Upper lobe of right lung (tissue), 1 donor: ENCODE results near the gene SMIM35. TPM values are rescaled to one million over a fixed set of nuclear protein-coding genes. Genes with fewer than 3 reads are reported as not detected.

Experiments used
- ATAC-seq: fragments of 200-7000 bp; cut with Tn5 transposase; one replicate; pipeline ENCODE4 v1.9.1; 2020; ENCODE audit warnings: mild to moderate bottlenecking, moderate library complexity
- DNase-seq: peaks from one replicate; pipeline ENCODE4 v3.0.0-alpha.2; 2020
- H3K27ac ChIP-seq: fragments of 200-600 bp; one replicate; pipeline ENCODE4 v1.8.0; 2022
- H3K27me3 ChIP-seq: fragments of 200-600 bp; one replicate; pipeline ENCODE4 v1.8.0; 2022; ENCODE audit warnings: mild to moderate bottlenecking
- H3K36me3 ChIP-seq: fragments of 200-600 bp; one replicate; pipeline ENCODE4 v1.8.0; 2022
- H3K4me1 ChIP-seq: fragments of 200-600 bp; one replicate; pipeline ENCODE4 v1.8.0; 2022
- H3K4me3 ChIP-seq: fragments of 200-600 bp; one replicate; pipeline ENCODE4 v1.8.0; 2022; ENCODE audit warnings: mild to moderate bottlenecking
- H3K9me3 ChIP-seq: fragments of 200-600 bp; one replicate; pipeline ENCODE4 v1.8.0; 2022
- CTCF ChIP-seq: fragments of 200-600 bp; IDR thresholded peaks from one replicate; pipeline ENCODE4 v1.8.0; 2022; ENCODE audit warnings: antibody characterized with exemption
- intact Hi-C: fragments of 100-400 bp; cut with DNase I; formaldehyde crosslinking; loops from one replicate; pipeline ENCODE4 v1.11.0; 2022
- total RNA-seq: library from RNA; stranded (reverse); fragmentation: NEBNext Ultra II Directional; extraction: Animal tissue kit (Norgen Biotek cat#: 25700); gene quantifications from one replicate; pipeline ENCODE4 v1.2.1, GENCODE V29; 2021
- donor health status: DM: no; HTN: yes; CAD: no; lungs with severe emphysema.

SMIM35 gene
- total RNA-seq, 1 donor from 2014 or later = not detected

- no peak overlapping the region for H3K4me3 ChIP-seq
- intact Hi-C loops = no loop called here
- H3K36me3 ChIP-seq = no peaks in the 10 kb centered on the region
- H3K9me3 ChIP-seq = no peaks in the 10 kb centered on the region
- H3K27me3 ChIP-seq = no peaks in the 10 kb centered on the region
- H3K27ac ChIP-seq = no peak overlapping the region
- TF ChIP-seq CTCF = no peak
- no peak for ATAC-seq
- DNase-seq = peak; percentile 43
- no peaks in the 10 kb centered on the region for H3K4me1 ChIP-seq
Measured at GRCh38 chr11:118124929-118125535, 38.3 kb upstream of the SMIM35 start.

- no peaks in the 10 kb centered on the region for H3K9me3 ChIP-seq
- no peaks in the 10 kb centered on the region for H3K4me1 ChIP-seq
- ATAC-seq = no peak
- no peak overlapping the region for H3K27ac ChIP-seq
- intact Hi-C loops = no loop called here
- no peaks in the 10 kb centered on the region for H3K27me3 ChIP-seq
- no peak for TF ChIP-seq CTCF
- no peaks in the 10 kb centered on the region for H3K36me3 ChIP-seq
- DNase-seq = no peak
- H3K4me3 ChIP-seq = no peak overlapping the region
Measured at GRCh38 chr11:118120793-118121192, 34.0 kb upstream of the SMIM35 start.

- intact Hi-C loops = no loop called here
- DNase-seq (peak; percentile 38), ATAC-seq (no peak)
- H3K27me3 ChIP-seq = no peaks in the 10 kb centered on the region
- H3K36me3 ChIP-seq = no peaks in the 10 kb centered on the region
- no peaks in the 10 kb centered on the region for H3K4me1 ChIP-seq
- H3K4me3 ChIP-seq = no peak overlapping the region
- no peaks in the 10 kb centered on the region for H3K9me3 ChIP-seq
- no peak overlapping the region for H3K27ac ChIP-seq
- no peak for TF ChIP-seq CTCF
Measured at GRCh38 chr11:118117790-118118601, 31.2 kb upstream of the SMIM35 start.

GRCh38 chr11:118115048-118115447, 28.3 kb upstream of the SMIM35 start:
- Histone ChIP-seq H3K36me3 (no peaks in the 10 kb centered on the region), H3K9me3 (no peaks in the 10 kb centered on the region), H3K4me3 (no peak overlapping the region), H3K27ac (no peak overlapping the region), H3K27me3 (no peaks in the 10 kb centered on the region), H3K4me1 (no peaks in the 10 kb centered on the region)
- ATAC-seq (no peak), DNase-seq (peak; percentile 33)
- intact Hi-C loops = no loop called here
- no peak for TF ChIP-seq CTCF

GRCh38 chr11:118114266-118114665, 27.5 kb upstream of the SMIM35 start:
- peak; percentile 5 for DNase-seq
- H3K4me1 ChIP-seq = no peaks in the 10 kb centered on the region
- H3K9me3 ChIP-seq = no peaks in the 10 kb centered on the region
- no peaks in the 10 kb centered on the region for H3K27me3 ChIP-seq
- intact Hi-C loops = no loop called here
- no peaks in the 10 kb centered on the region for H3K36me3 ChIP-seq
- ATAC-seq = no peak
- no peak overlapping the region for H3K4me3 ChIP-seq
- no peak overlapping the region for H3K27ac ChIP-seq
- no peak for TF ChIP-seq CTCF
